Stimulated activated CD4-positive, alpha-beta T cell treated with anti-CD3 and anti-CD28 coated beads, Interleukin-15, amount 100 ng/mL, for 1 hour (primary cell): ENCODE data around the gene COL4A4.

Experiments used
- DNase-seq, 2 donors: peaks; one replicate each; pipeline ENCODE4 v3.0.0-alpha.2; 2020; ENCODE audit warnings: low read depth in 1 of 2, low spot score in 1 of 2

Gene COL4A4

DNA sequence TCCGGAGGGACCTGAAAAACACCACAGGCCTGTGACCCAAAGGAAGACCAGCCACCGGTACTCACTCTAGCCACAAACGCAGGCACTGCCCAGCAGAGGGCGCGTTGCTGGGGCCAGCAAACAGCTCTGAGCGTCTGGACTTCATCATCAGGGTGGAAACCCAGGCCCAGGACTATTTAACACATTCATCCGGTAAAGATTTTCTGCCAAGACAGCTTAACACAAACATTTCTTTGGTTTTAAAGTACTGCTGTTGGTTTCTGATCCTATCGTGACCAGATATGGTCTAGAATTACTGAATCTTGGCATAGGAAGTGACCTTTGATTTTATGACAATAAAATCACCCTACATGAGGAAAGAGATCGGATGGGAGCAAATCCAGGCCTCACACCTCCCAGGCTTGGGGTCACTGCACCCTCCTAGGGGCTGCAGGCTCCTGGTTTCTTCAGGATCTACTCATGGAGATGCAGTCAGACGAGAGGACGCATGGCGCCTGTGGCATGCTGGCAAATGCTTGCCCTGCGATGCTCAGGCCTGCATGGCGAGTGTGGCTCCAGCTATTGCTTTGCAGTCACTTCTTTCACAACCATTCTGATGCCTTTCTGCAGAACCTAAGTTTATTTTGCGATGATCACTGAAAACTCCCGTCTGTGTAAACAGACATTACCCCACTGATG is 130.4 kb downstream of the COL4A4 start:
- peak in 1 of 2 donors; percentile 7 for DNase-seq

DNA sequence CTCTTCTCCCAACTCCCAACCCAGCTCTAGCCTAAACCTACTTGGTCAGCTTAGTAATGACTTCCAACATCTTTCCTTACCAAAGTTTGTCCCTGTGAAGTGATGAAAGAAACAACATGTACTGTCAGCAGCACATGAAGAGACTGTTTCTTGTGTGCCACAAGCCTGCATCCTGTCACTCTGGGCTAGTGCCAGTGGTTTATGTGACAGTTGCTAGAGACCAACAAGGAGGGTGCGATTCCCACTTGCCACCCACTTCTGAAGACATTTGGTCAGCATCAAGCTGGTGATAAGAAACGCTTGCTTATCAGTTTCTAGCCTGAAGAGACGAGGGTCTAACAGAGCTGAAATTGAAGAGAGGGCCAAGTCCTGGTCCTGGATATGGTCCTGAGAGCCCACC is 132.6 kb downstream of the COL4A4 start:
- DNase-seq = no peak

DNA sequence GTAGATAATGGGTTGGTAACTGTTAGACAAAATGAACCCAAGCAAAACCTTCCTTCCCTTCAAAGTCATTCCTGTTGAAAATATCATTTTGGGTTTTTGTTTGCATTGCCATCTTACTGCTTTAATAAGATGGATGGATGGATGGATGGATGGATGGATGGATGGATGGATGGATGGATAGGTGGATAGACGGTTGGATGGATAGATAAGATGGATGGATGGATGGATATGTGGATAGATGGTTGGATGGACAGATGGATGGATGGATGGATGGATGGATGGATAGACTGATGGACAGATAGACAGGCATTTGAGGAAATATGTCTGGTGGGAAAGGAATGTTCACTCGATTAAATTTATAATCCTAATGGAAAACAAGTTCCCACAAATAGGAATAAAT is 133.2 kb downstream of the COL4A4 start:
- DNase-seq = no peak

GRCh38 chr2:227029426-227030105 is 134.4 kb downstream of the COL4A4 start:
- DNase-seq = no peak

DNA sequence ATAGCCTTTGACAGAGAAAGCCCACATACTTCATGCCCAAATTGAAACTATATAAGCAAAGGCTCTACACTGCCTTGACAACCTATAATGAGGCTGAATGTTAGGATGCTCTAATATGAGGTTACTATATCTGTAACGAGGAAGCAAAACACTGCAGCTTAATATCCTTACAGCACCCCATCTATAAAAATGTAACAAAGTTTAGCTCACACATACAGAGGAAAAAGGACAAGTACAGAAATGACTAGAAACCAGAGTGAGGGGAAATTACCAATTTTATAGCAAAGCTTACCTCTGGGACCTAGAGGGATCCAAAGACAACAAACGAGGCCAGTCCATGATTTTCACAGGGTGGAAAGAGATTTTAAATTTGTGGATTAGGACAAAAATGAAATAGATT is 138.5 kb downstream of the COL4A4 start:
- DNase-seq = no peak

DNA sequence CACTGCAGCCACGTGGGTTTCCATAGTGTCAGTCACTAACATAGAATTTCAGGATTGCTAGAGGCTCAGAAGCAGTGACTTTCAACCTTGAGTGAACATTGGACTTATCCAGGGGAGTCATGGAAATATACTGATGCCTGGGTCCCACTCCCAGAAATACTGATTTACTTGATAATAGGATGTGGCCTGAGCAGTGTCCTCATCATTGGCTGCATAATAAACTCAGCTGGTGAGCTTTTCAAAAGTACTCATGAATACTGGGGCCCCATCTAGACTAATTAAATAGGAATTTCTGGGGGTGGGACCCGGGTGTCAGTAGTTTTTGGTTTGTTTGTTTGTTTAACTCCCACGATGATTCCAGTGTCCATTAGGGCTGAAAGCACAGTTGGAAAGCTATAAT is 141.4 kb downstream of the COL4A4 start:
- DNase-seq = no peak

- no peak for DNase-seq
Observed at GRCh38 chr2:227020416-227020815, 143.6 kb downstream of the COL4A4 start.

GRCh38 chr2:227016894-227017293 is 147.1 kb downstream of the COL4A4 start:
- DNase-seq = no peak

- DNase-seq = no peak
Observed at GRCh38 chr2:227013881-227014280, 150.1 kb downstream of the COL4A4 start.

GRCh38 chr2:227013330-227013729 is 150.7 kb downstream of the COL4A4 start:
- DNase-seq = no peak

GRCh38 chr2:227010433-227010832 is 153.6 kb downstream of the COL4A4 start:
- DNase-seq = no peak

DNA sequence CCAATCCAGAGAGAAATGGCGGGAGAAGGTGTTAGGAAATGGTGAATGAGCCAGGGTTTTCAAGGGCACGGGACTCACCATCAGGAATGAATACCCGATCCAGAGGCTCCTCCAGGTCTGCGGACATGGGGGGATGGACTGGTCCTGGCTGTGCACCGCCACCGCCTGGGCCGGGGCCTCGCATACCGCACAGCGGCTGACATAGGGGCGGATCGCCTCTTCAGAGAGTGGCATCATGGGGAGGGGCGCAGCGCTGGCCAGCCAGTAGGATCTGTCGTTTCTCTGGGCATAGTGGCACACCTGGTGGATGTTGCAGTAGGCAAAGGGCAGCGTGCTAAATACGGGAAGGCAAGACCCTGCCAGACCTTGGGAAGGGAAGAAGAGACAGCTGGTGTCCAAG is 156.1 kb downstream of the COL4A4 start:
- no peak for DNase-seq

DNA sequence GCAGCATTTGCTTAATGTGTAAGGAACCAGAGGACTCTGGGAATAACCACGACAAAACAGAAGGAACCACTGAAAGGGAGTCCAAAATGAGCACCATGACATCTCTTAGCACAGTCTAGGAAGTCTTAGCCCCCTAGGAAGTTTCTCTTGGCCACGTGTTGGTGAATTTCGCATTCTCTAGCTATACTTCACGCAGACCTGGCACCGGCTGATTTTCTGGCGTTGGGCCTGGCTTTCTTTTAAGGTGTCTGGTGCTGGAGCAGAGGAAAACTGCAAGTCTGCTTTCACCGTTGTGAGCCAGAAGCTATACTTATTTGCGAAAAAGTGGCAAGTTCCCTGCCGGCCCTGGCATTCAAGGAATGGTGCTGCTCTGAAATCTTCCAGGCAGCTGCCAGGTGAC is 156.9 kb downstream of the COL4A4 start:
- no peak for DNase-seq

DNA sequence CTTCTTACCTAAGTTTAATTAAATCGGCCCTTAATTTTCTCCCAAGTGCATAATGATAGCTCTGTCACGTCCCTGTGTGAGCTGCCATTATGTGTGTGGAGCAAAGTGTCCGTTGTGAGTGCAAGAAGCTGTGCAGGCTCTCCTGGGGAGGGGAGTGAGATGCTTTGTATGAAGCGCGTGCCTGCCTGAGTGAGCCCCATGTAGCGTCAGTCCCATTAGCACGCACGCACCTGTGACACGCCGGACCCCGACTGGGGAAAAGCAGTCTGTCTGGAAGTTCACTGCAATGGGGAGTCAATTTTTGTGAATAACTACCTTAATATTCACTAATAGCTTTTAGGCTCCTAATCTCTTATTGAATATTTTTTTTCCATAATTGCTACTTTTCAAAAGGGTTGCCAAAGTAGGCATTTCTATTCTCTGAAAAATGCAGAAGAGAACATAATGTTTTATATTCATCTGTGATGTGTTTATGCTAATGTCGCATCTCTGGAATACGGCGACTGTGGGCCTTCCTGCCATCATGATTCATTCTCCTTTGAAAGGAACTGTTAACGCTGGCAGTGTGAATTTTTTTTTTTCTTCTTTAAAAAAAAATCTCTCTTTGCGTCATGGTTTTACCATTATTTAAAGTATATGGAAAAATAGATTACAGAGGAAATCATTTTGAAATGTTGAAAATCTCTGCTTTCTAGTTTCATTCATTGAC is 157.7 kb downstream of the COL4A4 start:
- DNase-seq = no peak

- DNase-seq = no peak
Observed at GRCh38 chr2:227004482-227004881, 159.5 kb downstream of the COL4A4 start.

DNA sequence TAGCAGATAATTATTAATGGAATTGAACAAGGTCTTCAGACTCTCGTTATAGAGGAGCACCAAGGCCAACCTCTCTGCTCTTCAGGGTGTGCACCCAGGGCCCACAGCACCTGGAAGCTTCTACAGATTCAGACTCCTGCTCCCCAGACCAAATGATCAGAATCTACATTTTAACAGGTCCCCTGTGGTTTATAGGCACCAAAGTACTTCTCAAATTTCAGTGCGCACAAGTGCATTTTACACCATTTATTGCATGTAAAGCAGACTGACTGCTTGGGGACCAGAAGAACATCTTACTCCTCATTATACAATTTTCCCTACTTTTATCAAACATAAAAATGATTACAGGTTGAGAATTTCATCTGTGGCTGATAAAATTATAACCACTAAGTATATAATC is 163.9 kb downstream of the COL4A4 start:
- DNase-seq = no peak

DNA sequence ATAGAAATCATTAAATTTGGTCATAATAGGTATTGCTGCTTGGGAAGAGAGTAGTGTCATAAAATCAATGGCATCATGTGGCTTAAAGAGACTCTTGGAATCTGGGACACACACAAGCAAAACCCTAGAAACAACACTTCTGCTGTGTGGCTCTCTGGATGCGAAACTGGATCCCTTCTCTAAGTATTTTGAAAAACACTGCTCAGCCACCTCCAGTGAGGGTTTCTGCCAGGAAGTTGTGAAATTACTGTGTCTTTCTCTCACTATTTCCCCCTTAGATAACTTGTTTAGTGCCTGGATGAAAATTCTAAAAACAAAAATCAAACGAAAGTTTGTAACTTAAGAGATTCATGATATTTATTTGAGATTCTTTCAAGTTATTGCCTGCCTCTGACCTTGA is 164.3 kb downstream of the COL4A4 start:
- DNase-seq = no peak

GRCh38 chr2:226995625-226996041 is 168.4 kb downstream of the COL4A4 start:
- DNase-seq = peak in 1 of 2 donors; percentile 5

DNA sequence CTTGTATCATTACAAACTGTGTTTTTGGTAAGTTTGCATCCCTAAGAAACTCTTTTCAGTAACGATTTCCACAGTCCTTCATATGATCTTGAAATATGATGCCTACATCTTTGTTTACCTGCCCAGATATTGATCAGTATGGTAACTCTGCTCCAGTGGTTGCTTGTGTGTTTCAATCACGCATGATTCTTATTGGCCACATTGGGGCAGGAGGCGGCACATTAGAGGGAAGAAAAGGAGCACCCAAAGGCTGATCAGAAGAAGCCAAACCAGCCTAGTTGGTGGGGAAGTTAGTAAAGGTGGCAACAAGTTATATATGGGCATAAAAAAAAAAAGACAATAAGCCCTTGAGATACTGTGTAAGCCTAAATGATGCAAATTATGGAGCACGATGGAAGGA is 169.2 kb downstream of the COL4A4 start:
- no peak for DNase-seq

GRCh38 chr2:226993171-226993570 is 170.8 kb downstream of the COL4A4 start:
- DNase-seq = no peak

DNA sequence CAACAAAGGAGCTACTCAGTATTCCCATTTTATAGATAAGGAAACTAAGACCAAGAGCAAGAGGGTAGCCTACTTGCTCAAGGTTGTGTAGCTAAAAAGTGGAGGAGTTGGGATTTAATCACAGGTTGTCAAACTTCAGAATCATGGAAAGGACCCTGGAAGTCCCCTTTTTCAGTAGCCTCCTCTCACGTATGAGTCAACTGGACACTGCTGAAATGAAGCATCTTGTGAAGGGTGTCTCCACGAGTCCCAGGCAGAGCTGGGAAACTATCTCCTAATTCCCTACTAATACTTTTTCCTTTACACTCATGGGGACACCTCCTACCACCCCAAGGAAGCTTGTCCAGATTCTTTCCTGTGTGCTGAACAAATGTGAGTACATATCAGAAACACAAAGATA is 172.3 kb downstream of the COL4A4 start:
- DNase-seq = no peak

- DNase-seq = no peak
Observed at GRCh38 chr2:226985583-226985946, 178.4 kb downstream of the COL4A4 start.
